ENCODE measurements around the gene LAG3.

- TF ChIP-seq CTCF (conservative IDR thresholded peaks at IDR 0.05; ENCODE audit: low read depth, low read length) (peak; percentile 96), EZH2 (IDR thresholded peaks at IDR 0.05; ENCODE audit: borderline replicate concordance, low read depth, low read length, poor library complexity, severe bottlenecking) (no peak)
Measured at GRCh38 chr12:6778574-6779550, 6.5 kb downstream of the LAG3 start.

Measured in A673 (cell line).